Pulmonary artery endothelial cell (primary cell): Measurements from ENCODE around the gene RHBDD1. TPM values are rescaled to one million over a fixed set of nuclear protein-coding genes. Genes with fewer than 3 reads are reported as not detected.

Experiments used
- DNase-seq: peaks from one replicate; pipeline ENCODE4 v3.0.0-alpha.2; 2011; ENCODE audit warnings: low read depth, low spot score
- total RNA-seq: library from RNA; depleted of rRNA; stranded (reverse); fragments of >200 nt; gene quantifications from 2 replicates; pipeline ENCODE4 v1.2.3, GENCODE V29; 2014

The RHBDD1 gene
- total RNA-seq, 1 donor from 2014 or later = 16.2 TPM

- DNase-seq = no peak
These were observed 193.7 kb downstream of the RHBDD1 start for GRCh38 chr2:227029426-227030105.

GRCh38 chr2:227030789-227031188 lies 194.9 kb downstream of the RHBDD1 start:
- no peak for DNase-seq

GRCh38 chr2:227031379-227031778 lies 195.5 kb downstream of the RHBDD1 start:
- DNase-seq = no peak

- no peak for DNase-seq
These were observed 197.8 kb downstream of the RHBDD1 start for GRCh38 chr2:227033471-227034148.

- no peak for DNase-seq
These were observed 200.0 kb downstream of the RHBDD1 start for GRCh38 chr2:227035711-227036367.

GRCh38 chr2:227036527-227036926 lies 200.7 kb downstream of the RHBDD1 start:
- no peak for DNase-seq

- no peak for DNase-seq
These were observed 202.8 kb downstream of the RHBDD1 start for GRCh38 chr2:227038550-227039189.

- DNase-seq = no peak
These were observed 208.1 kb downstream of the RHBDD1 start for GRCh38 chr2:227043981-227044380.

Other genes with a start within 250 kb of the RHBDD1 start
- gene IRS1, start 36.2 kb upstream of the RHBDD1 start, total RNA-seq = 0.07 TPM in 2 replicates